HuH-7 (cell line): Measurements from ENCODE around the gene TVP23A.
"Not testable (repeated sequence)": the region's sequence is repeated elsewhere in the genome, so short reads cannot be mapped to it uniquely, and the experiment has no call there.

Experiments used
- DNase-seq: peaks from one replicate; pipeline ENCODE4 v3.0.0; 2011; ENCODE audit warnings: low spot score

The TVP23A gene

DNA sequence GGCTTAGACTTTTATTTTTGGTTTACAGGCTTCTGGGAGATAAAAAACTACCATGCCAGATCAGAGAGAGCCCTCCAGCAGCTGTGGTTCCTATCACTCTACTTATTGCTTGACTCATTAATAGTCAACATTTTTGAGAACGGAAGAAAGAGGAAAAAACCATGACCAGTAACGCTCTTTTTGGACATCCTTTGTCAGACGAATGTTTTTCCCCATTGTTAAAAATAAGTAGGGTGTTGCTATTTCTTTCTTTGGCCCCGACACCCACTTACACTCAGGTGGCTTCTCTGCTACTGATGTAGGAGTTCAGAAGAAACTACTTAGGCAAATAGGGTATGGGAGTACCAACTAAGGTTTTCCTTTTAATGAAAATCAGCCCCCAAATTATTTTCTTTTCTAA is 27.5 kb downstream of the TVP23A start:
- no peak for DNase-seq

DNA sequence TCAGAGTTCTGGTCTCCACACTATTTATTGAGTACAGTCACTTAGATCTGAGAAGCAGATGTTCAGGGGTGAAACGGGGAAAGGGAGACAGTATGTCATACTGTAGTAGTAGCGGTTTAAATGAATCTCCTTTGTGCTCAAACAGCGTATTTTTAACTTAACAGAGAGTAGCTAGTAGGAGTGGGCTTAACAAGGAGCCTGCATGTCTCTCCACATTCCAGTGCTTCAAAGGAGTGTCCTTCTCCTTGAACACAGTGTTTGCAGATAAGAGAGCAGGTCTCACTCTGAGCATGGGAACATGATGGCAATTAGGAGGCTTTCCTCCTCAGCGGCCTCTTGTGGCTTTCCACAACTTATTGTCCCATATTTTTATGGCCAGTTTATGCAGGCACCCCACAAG is 30.0 kb downstream of the TVP23A start:
- DNase-seq, result not testable (repeated sequence)

DNA sequence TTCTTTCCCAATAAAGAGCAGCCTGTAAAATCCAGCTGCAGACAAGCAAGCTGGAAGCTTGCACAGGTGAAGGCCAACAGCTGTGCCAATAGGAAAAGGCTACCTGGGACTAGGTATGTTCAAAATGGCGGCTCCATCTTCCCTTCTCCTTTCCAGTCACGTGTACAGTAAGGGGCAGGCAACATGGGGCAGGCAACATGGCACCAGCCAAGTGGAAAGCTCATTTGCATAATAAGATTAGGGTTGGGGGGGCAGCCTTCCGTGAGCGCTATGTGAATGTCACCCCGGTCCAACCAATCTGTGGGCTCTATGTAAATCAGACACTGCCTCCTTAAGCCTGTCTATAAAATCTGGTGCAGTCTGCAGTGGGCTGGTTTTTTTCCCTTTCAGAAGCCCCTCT is 31.3 kb downstream of the TVP23A start:
- DNase-seq, result no peak

DNA sequence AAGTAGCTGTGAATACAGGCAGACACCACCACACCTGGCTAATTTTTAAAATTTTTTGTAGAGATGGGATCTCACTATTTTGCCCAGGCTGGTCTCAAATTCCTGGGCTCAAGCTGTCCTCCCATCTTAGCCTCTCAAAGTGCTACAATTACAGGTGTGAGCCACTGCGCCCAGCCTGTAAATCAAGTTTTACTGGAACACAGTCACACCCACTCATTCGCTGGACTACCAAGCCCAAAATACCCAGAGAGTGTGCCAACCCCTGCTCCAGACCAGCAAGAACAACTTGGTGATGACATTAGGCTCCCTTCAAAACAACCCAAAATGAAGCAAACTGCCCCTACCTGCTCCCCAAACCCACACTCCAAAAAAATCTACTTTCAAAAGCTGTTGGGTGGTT is 36.0 kb downstream of the TVP23A start:
- DNase-seq, result no peak

DNA sequence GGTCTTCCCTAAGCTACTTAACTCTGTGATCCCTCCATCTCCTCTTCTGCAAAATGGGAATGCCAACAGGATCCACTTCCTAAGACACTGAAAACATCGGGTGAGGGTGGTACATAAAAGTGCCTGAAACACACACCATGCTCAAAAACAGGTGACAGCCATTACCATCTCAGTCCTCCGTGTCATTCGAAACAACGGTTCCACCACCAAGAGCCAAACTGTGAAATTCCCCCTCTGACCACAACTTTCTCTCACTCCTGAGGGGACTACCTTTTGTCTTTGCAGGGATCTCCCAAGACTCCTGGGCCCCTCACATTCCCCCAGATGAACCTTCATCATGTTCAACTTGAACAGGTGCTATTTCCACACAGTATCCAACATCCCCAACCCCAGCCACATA is 38.0 kb downstream of the TVP23A start:
- no peak for DNase-seq

DNA sequence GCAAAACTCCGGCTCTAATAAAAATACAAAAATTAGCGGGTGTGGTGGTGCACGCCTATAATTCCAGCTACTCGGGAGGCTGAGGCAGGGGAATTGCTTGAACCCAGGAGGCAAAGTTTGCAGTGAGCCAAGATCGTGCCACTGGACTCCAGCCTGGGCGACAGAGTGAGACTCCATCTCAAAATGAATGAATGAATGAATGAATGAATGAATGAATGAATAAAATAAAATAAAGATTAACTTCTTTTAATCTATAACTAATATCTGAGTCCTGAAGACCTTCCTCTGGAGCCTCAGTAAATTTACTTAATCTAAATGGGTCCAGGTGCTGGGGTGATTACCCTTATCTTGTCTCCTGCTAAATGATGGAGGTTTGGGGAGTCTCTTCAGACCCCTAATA is 38.7 kb downstream of the TVP23A start:
- DNase-seq, result not testable (repeated sequence)

DNA sequence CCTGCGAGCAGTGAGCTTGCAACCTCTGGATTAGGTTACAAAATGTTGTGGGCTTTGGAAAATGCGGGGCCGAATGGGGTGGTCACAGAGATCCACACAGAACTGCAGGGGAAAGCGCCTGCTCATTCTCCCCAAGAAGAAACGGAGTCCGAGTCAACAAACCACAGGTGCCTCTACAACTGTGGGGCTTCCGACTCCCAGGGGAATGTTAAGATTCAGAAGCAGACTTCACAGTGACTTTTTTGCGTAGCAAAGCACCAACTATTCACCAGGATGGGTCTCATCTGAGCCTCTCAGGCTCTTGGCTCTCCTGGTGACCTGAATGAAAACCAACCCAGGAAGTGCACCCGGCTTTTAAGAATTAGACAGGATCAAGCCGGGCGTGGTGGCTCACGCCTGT is 41.2 kb downstream of the TVP23A start:
- no peak for DNase-seq

DNA sequence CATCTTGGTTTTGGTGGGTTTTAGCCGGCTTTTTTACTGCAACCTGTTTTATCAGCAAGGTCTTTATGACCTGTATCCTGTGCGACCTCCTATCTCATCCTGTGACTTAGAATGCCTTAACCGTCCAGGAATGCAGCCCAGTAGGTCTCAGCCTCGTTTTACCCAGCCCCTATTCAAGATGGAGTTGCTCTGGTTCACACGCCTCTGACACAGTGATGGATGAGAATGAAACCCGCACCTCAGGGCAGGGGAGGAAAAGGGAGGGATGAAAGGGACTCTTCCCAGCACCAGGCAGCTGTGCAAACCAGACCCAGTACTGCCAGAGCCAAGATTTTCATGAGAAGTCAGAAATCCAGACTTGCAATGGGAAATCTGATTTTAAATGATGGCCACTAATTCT is 41.7 kb downstream of the TVP23A start:
- DNase-seq, result not testable (repeated sequence)

DNA sequence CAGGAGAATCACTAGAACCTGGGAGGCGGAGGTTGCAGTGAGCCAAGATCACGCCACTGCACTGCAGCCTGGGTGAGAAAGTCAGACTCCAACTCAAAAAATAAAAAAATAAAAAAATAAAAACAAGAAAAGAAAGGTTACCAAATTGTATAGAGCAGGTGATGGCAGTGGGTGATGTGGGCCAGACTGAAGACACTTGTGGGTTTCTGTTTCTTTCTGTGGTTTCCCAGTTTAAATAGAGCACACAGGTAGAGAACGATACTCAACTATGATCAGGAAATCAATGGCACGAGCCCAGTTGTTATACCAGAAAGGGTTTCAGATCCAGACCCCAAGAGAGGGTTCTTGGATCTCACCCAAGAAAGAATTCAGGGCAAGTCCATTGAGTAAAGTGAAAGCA is 42.3 kb downstream of the TVP23A start:
- DNase-seq, result no peak

DNA sequence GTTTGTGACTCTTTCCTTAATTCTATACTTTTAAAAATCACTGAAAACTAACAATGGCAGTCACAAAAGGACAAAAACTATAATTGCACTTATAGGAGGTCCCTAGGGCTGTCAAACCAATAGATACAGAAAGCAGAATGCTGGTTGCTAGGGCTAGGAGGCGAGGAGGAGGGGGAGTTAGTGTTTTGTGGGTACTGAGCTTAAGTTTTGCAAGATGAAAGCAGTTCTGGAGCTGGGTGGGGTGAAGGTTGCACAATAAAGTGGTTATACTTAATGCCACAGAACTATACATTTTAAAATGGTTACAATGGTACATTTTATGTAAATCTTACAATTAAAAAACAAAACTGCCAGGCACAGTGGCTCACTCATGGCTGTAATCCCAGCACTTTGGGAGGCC is 47.7 kb downstream of the TVP23A start:
- DNase-seq, result no peak

DNA sequence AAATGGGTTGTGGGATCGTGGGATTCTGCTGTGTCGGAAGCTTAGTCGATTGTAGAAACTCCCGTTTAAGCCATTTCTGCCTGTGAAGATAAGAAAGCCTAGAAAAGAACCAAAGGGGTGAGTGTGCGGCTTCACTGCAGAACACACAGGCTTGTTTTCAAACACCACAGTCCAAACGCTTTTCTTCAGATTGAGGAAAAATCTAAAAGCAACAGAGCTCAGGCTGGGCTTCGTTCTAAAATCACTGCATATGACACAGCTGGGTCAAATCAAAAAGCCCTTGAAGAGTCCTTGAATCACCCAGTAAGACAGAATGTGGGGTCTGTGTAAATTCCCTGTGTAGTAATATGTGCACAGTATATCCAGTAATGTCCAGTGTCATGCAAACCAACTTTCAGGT is 49.2 kb downstream of the TVP23A start:
- no peak for DNase-seq

DNA sequence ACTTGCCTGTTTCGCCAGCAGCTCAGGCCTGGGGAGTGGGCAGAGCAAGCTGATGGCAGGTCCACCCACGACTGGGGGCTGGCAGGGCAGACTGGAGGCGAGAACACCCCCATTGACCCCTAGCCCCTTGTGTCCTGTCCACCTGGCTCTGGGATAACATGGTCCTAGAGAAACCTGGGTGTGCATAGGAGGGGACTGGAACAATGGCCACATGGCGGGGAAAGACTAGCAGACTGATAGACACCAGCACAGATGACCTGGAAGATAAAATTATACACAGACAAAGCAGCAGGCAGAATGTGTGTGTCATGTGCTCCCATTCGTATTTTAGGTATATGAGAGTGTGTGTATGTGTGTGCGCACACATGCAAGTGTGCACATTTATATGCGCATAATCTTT is 51.5 kb downstream of the TVP23A start:
- no peak for DNase-seq

DNA sequence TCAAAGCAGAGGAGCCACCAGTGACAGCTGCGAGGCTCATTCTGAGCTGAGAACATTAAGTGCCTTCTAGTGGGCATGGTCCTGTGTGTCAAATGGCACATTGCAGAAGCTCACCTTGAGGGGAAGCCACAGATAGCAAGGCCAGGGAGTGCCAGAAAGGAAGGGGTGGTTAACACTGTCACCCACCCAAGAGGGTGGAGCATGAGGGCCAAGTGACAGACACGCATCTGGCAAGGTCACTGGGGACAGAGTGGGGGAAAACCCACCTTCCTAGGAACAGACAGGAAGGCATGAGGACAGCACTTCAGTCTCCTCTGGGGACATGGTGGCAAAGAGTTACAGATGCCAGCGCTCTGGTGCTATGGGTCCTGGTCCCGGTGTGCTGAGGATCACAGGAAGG is 52.8 kb downstream of the TVP23A start:
- no peak for DNase-seq

DNA sequence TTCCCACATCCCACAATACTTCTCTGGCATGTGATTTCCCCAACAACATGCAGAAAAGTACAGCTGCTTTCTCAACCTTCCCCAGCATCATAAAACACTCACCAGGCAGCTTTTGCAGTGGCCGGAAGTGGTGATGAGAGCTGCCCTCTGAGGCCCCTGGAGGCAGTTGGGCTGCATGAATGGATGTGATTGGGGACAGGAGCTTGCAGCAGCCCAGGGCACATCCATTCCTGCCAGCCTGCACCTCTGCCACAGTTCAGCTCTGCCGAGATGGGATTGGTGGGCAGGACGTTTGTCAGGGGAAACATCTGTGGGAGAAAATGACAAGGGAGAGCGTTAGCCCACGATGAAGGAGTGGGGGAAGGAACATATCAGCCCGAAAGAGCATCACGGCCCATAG is 55.1 kb downstream of the TVP23A start:
- no peak for DNase-seq

DNA sequence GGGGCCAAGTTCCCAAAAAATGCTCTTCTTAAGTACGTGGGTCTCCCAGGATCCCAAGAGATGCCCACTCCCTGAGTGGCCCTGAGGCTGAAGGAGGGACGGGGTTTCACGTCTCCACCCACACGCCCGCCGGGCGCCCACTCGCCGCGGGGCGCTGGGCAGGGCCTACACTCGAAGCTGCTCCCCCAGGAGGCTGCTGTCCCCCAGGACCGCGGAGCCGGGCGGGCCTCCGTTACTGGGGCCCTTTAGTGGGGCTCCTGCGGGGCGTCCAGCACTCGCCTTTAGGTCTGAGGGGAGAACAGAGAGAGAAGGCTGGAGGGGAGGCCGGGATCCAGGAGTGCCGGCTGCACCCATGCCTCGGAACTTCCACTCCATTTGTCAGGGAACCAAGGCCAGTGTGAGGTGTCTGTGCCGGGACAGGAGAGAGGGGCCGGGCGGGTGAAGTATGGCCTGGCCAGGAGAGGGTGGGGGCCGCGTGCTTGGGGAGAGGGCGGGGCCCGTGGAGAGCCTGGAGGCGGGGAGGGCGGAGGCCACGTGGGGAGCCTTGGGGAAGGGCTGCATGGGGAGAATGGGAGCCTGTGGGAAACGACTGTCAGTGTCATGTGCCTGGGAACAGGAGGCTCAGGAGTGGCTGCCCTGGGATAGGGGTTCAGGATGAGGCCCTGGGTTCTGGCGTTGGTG is 56.1 kb downstream of the TVP23A start:
- DNase-seq, result no peak

DNA sequence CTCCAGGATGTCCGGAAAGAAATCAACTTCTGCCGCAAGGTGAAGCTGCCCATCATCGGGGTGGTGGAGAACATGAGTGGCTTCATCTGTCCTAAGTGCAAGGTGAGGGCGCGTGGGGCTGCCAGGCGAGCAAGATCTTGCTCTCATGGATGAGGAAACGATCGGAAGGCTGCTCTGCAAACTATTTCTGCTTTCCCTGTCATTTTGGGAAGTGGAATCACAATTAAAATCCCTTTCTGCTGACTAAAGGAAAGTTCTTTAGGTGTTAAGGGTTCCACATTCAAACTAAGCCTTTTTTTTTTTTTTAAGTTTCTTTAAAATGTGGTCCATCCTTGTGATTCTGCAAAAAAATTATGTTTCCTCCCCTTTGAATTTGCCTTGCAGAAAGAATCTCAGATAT is 57.2 kb downstream of the TVP23A start:
- DNase-seq, result no peak

DNA sequence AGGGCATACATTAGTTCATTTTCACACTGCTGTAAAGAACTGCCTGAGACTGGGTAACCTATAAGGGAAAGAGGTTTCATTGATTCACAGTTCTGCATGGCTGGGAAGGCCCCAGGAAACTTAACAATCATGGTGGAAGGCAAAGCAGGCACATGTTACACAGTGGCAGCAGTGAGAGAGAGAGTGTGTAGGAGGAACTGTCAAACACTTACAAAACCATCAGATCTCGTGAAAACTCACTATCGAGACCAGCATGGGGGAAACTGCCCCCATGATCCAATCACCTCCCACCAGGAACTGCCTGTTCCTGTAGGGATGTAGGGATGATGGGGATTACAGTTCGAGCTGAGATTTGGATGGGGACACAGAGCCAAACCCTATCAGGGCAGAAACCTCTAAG is 57.7 kb downstream of the TVP23A start:
- DNase-seq, result no peak

DNA sequence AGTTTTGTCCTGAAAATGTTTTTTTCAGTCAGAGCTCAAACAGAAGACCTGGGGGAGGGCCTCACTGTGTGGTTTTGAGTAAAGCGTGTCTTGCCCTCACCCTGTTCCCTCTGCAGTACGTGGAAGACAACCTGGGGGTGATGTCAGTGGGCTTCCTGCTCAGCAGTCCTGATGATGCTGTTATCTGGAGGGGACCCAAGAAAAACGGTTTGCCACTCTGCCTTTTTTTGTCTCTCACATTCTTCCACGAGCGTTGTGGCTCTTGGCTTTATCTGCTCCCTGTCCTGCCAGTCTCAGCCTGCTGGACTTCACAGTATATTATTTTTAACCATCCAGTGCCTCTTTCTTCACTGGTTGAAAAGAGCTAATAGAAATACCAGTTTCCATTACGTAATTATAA is 62.0 kb downstream of the TVP23A start:
- no peak for DNase-seq

DNA sequence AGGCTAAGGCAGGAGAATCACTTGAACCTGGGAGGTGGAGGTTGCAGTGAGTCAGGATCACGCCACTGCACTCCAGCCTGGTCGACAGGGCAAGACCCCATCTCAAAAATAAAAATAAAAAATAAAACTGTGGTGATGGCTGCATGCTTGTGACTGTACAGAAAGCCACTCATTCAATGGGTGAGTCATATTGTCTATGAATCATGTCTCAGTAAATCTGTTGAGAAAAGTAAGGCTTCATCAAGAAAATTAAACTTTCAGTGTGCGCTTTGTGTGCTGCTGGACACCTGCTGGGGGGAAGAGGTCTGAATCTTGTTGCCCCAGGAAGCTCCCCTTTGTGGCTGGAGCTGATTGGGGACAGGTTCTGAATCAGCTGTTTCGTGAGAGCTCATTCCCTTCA is 63.7 kb downstream of the TVP23A start:
- DNase-seq, result no peak

DNA sequence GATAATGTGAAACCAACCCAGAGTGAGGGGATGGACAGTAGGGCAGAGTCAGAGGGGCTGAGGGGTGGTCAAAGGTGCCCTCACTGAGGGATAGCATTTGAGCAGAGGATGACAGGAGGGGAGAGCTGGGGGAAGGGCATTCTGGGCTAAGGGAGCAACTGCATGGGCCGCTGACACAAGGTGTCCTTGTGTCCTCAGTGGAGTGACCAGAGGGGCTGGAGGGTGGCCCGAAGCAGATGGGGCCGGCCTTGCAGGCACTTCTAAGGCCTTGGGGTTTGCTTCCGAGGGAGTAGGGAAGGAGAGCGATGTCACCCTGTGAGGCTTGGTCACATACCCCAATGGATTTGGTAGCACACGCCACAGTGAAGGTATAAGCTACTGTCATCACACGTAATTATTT is 64.9 kb downstream of the TVP23A start:
- DNase-seq, result no peak

DNA sequence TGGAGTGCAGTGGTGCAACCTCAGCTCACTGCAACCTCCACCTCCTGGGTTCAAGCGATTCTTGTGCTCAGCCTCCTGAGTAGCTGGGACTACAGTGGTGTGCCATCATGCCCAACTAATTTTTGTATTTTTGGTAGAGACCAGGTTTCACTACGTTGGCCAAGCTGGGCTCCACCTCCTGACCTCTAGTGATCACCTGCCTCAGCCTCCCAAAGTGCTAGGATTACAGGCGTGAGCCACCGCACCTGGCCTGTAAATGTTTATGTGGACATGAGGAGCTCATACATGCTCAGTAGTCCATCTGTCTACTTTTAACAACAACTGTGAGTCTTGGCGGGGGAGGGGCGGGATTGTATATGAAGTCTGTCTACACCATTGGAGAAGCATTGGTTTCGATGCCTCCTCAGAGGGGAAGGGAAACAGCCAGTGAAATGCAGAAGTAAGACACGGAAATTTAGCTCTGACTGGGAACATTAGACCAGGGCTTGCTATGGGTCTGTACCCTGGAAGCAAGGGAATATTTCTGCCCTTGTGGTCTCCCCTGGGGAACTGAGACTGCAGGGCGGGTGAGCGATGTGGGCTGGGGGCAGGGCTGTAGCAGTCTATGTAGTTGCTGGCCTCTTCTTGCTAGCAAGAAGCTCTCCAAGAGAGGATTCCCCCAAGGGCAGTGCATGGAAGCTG is 65.6 kb downstream of the TVP23A start:
- DNase-seq, result no peak

DNA sequence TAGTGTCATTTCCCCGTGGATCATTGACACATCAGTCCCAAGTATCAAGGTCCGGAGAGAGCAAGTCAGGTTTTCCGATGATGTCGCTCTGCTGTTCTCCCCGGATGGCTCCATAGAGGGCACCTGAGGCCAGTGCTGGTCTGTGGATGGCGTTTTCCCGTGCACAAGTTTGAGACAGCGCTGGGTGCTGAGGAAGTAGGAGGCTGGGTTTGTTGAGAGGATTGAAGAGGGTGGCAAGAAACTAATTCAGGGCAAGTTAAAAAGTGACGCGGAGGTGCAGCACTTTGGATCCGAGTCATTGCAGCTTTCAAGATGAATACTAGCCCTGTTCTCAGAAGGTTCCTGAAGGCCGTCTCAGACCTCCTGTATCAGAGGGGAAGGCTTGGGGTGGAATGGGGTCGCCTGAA is 67.3 kb downstream of the TVP23A start:
- DNase-seq, result no peak

DNA sequence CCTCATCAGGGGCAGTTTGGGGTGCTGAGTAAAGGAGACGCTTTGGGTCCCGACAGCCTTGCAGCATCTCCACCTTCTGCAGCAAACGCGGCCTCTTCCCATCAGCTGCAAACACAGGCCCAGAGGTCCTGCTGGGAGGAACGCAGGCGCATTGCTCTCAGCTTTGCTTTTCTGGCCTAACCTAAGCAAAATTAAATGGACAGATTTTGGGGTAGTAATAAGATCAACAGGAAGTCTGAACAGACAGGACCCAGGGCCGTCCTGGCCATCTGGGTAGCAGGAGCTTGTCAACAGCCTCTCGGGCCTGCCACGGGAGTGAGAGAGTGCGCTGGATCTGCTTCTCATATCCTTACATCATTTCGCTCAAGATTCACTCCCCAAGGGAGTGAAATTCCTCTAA is 67.8 kb downstream of the TVP23A start:
- DNase-seq, result no peak

DNA sequence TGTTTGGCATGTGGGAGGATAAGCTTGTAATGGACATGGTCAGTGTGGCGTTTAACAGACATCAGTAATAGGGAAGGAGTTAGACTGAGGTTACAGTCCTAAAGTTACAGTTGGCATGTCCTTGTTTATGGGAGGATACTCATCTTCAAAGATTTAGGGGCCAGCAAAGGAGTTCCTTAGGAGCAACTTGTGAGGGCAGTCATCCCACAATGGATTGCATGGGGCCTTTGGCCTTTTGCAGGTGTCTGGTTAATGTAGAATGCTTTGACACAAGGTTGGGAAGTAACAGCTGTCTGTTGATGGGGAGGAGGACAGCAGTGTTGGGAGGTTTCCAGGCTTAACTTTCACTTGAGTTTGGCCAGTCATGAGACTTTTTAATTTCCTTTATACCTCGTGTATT is 72.8 kb downstream of the TVP23A start:
- no peak for DNase-seq
